Measurements from ENCODE around the gene ITGB2. TPM values are rescaled to one million over a fixed set of nuclear protein-coding genes. Genes with fewer than 3 reads are reported as not detected.

Gene ITGB2
- polyA plus RNA-seq, 1 of the 3 experiments (the other 2 are of a cell fraction), result 0.77 TPM

GRCh38 chr21:44918107-44918470 lies 2.6 kb downstream of the ITGB2 start:
- POLR2A ChIA-PET, result no interaction called here
- no peaks in the 10 kb centered on the region for H3K9me2 ChIP-seq

More at GRCh38 chr21:44918107-44918470, 2.6 kb downstream of the ITGB2 start:
- H3K79me2 ChIP-seq (ENCODE audit: insufficient read depth), result no peaks in the 10 kb centered on the region
- H4K20me1 ChIP-seq (ENCODE audit: insufficient read depth), result no peaks in the 10 kb centered on the region
- H3K9me3 ChIP-seq, result no peaks in the 10 kb centered on the region
- no peak for DNase-seq
- H3K9ac ChIP-seq, result no peak overlapping the region
- no peak overlapping the region for H3K27ac ChIP-seq (ENCODE audit: low read depth in 2 of 2, low read length in 1 of 2)
- peaks cover 21% of the 10 kb centered on the region; the same call in 1 of the 2 replicates for H3K27me3 ChIP-seq (ENCODE audit: insufficient read depth)
- TF ChIP-seq REST (IDR thresholded peaks at IDR 0.05; ENCODE audit: low read depth, low read length) (no peak), NRF1 (IDR thresholded peaks at IDR 0.05; ENCODE audit: low read depth, low read length) (no peak), ELF1 (IDR thresholded peaks at IDR 0.05) (no peak), TCF12 (IDR thresholded peaks at IDR 0.05) (no peak), CTCF (IDR thresholded peaks at IDR 0.05) (no peak), IRF3 (IDR thresholded peaks at IDR 0.05; ENCODE audit: low read depth, low read length) (no peak), TEAD4 (IDR thresholded peaks at IDR 0.05; ENCODE audit: borderline replicate concordance, insufficient read depth) (no peak), FOSL2 (IDR thresholded peaks at IDR 0.05; ENCODE audit: borderline replicate concordance, low read depth) (no peak), SMC3 (IDR thresholded peaks at IDR 0.05; ENCODE audit: low read depth, low read length) (no peak), USF2 (IDR thresholded peaks at IDR 0.05; ENCODE audit: borderline replicate concordance, low read depth, low read length) (no peak), SIN3A (IDR thresholded peaks at IDR 0.05; ENCODE audit: borderline replicate concordance, low read depth, low read length) (no peak), JUND (IDR thresholded peaks at IDR 0.05) (no peak), USF1 (IDR thresholded peaks at IDR 0.05; ENCODE audit: borderline replicate concordance, low read depth) (no peak), POLR2AphosphoS5 (IDR thresholded peaks at IDR 0.05; ENCODE audit: low read depth, low read length) (no peak), MEF2A (IDR thresholded peaks at IDR 0.05; ENCODE audit: borderline replicate concordance, low read depth) (no peak), FOXJ3 (CRISPR knock-in tag; IDR thresholded peaks at IDR 0.05) (no peak), ZBTB33 (IDR thresholded peaks at IDR 0.05; ENCODE audit: borderline replicate concordance, low read depth) (no peak), EP300 (IDR thresholded peaks at IDR 0.05; ENCODE audit: borderline replicate concordance in 1 of 2, low read depth in 1 of 2, low read length in 1 of 2) (no peak), NFIC (IDR thresholded peaks at IDR 0.05; ENCODE audit: borderline replicate concordance) (no peak), TAF1 (IDR thresholded peaks at IDR 0.05; ENCODE audit: borderline replicate concordance, low read depth, low read length) (no peak)
- no peak overlapping the region for H2AFZ ChIP-seq (ENCODE audit: low read depth)
- no peaks in the 10 kb centered on the region for H3F3A ChIP-seq (replicated peaks; ENCODE audit: insufficient read depth)
- H3K4me3 ChIP-seq (ENCODE audit: low read depth in 2 of 2, low read length in 1 of 2), result no peak overlapping the region
- H3K4me1 ChIP-seq (ENCODE audit: control insufficient read depth in 1 of 2, insufficient read depth in 2 of 2, low read depth in 1 of 2, low read length in 1 of 2), result no peaks in the 10 kb centered on the region
- CTCF ChIA-PET, result interaction anchor here (0.6 to 0.9 kb wide), 2 partner anchors 26 to 118 kb away, joined by 3 read pairs; no protein-coding TSS in a partner anchor
- 55% methylated on average over 5 of the region's 12 CpGs for WGBS (ENCODE audit: low lambda C conversion rate)
- H3K36me3 ChIP-seq (replicated peaks in 1 of 2; ENCODE audit: control insufficient read depth in 1 of 2, insufficient read depth in 2 of 2, low read length in 1 of 2), result no peaks in the 10 kb centered on the region
- H3K4me2 ChIP-seq, result no peak overlapping the region
